Endothelial cell of umbilical vein (primary cell): Measurements from ENCODE around the gene IGFBP2. TPM values are rescaled to one million over a fixed set of nuclear protein-coding genes. Genes with fewer than 3 reads are reported as not detected.

Experiments
- BruUV-seq: library from RNA; stranded (reverse); fragments of 400-500 nt; replicated peaks from 2 replicates; lab custom pipeline; 2021; lab: Mats Ljungman, UMichigan
- CTCF ChIA-PET: fragments of 300-600, 350-600 bp; sonication (Branson Sonifier 250); formaldehyde crosslinking; loops from one replicate; lab custom pipeline; 2021; ENCODE audit warnings: antibody characterized with exemption, inconsistent platforms; lab: Charles Lee
- POLR2A ChIA-PET: fragments of 300-600, 350-600 bp; sonication (Branson Sonifier 250); formaldehyde crosslinking; loops from one replicate; lab custom pipeline; 2021; ENCODE audit warnings: antibody characterized with exemption, inconsistent platforms; lab: Charles Lee
- DNase-seq: peaks from one replicate; pipeline ENCODE4 v3.0.0-alpha.2; 2011; ENCODE audit warnings: low read depth, low spot score
- FAIRE-seq: peaks from 2 replicates; lab custom pipeline; 2011; peaks lifted over from hg19 to GRCh38; lab: Jason Lieb, UNC
- H2AFZ ChIP-seq: 2 replicates; pipeline ENCODE4 v1.6.0; 2012; ENCODE audit warnings: low read depth, low read length, control low read depth, inconsistent platforms
- H3K27ac ChIP-seq: 2 replicates; pipeline ENCODE4 v1.5.1; 2011; ENCODE audit warnings: low read depth, mild to moderate bottlenecking, control low read depth, low read length, moderate library complexity; ENCODE audit not compliant: insufficient read depth
- H3K27me3 ChIP-seq, 2 experiments: 2 replicates each; pipeline versions ENCODE4 v1.6.0 to v1.6.1; 2011; ENCODE audit warnings: low read length in 2 of 2, mixed read lengths in 1 of 2; ENCODE audit not compliant: control insufficient read depth in 2 of 2, insufficient read depth in 2 of 2
- H3K36me3 ChIP-seq, 2 experiments: 2 replicates in 1 of 2; 3 replicates in 1 of 2; pipeline ENCODE4 v1.5.1; 2011; ENCODE audit warnings: low read length in 2 of 2, mild to moderate bottlenecking in 1 of 2, moderate library complexity in 1 of 2; ENCODE audit not compliant: control insufficient read depth in 2 of 2, insufficient read depth in 2 of 2; ENCODE audit errors: extremely low read depth in 1 of 2
- H3K4me1 ChIP-seq: 3 replicates; pipeline ENCODE4 v1.5.1; 2011; ENCODE audit warnings: mild to moderate bottlenecking, low read length; ENCODE audit not compliant: control insufficient read depth, insufficient read depth; ENCODE audit errors: extremely low read depth
- H3K4me2 ChIP-seq: 2 replicates; pipeline ENCODE4 v1.6.1; 2011; ENCODE audit warnings: low read length, control low read depth, mixed read lengths; ENCODE audit not compliant: insufficient read depth
- H3K4me3 ChIP-seq, 3 experiments: fragments of 200-600 bp in 1 of 3; sonication (generic), shearing (Covaris generic) in 1 of 3; replicated peaks in 1 of 3; 2 replicates each; pipeline ENCODE4 v1.5.1; 2011 to 2016; ENCODE audit warnings: control low read depth in 3 of 3, low read length in 3 of 3, mild to moderate bottlenecking in 2 of 3, inconsistent platforms in 1 of 3, low read depth in 1 of 3, moderate library complexity in 1 of 3; ENCODE audit not compliant: insufficient read depth in 1 of 3
- H3K79me2 ChIP-seq: 2 replicates; pipeline ENCODE4 v1.6.0; 2012; ENCODE audit warnings: low read length, inconsistent platforms; ENCODE audit not compliant: control insufficient read depth, insufficient read depth
- H3K9ac ChIP-seq: replicated peaks from 2 replicates; pipeline ENCODE3; 2011; ENCODE audit warnings: low read length, control low read depth; ENCODE audit not compliant: insufficient read depth; ENCODE audit errors: extremely low read depth
- H3K9me1 ChIP-seq: replicated peaks from 3 replicates; pipeline ENCODE4 v1.6.0; 2011; ENCODE audit warnings: mild to moderate bottlenecking, low read length; ENCODE audit not compliant: control insufficient read depth, insufficient read depth; ENCODE audit errors: extremely low read depth
- H3K9me3 ChIP-seq: replicated peaks from 2 replicates; pipeline ENCODE4 v1.5.1; 2012; ENCODE audit warnings: low read length, inconsistent platforms; ENCODE audit not compliant: control insufficient read depth, insufficient read depth
- H4K20me1 ChIP-seq: replicated peaks from 2 replicates; pipeline ENCODE3; 2011; ENCODE audit warnings: mild to moderate bottlenecking, low read length; ENCODE audit not compliant: control insufficient read depth, insufficient read depth; ENCODE audit errors: extremely low read depth
- EZH2 ChIP-seq: IDR thresholded peaks from 2 replicates; pipeline ENCODE4 v1.6.1; 2012; ENCODE audit warnings: borderline replicate concordance, low read depth, mild to moderate bottlenecking, moderate library complexity, low read length, inconsistent platforms; ENCODE audit not compliant: severe bottlenecking
- FOS ChIP-seq: IDR thresholded peaks from 2 replicates; pipeline ENCODE4 v1.6.1; 2011; ENCODE audit warnings: mild to moderate bottlenecking, low read length, moderate library complexity, borderline replicate concordance; ENCODE audit not compliant: insufficient read depth
- GATA2 ChIP-seq: IDR thresholded peaks from 2 replicates; pipeline ENCODE4 v1.7.0; 2011; ENCODE audit warnings: low read depth, mild to moderate bottlenecking, moderate library complexity, mixed read lengths, low read length; ENCODE audit not compliant: insufficient read length, insufficient read depth
- JUN ChIP-seq: IDR thresholded peaks from 2 replicates; pipeline ENCODE4 v1.6.1; 2011; ENCODE audit warnings: borderline replicate concordance, low read depth; ENCODE audit not compliant: insufficient read length, insufficient read depth
- MYC ChIP-seq: IDR thresholded peaks from one replicate; pipeline ENCODE4 v1.6.1; 2011; ENCODE audit warnings: mild to moderate bottlenecking, low read depth, low read length
- POLR2A ChIP-seq: IDR thresholded peaks from 2 replicates; pipeline ENCODE4 v1.6.1; 2012; ENCODE audit warnings: low read depth, mild to moderate bottlenecking, control low read depth, low read length
- POLR2AphosphoS5 ChIP-seq: IDR thresholded peaks from 2 replicates; pipeline ENCODE4 v1.6.1; 2012; ENCODE audit warnings: low read depth, mild to moderate bottlenecking, control low read depth, low read length, moderate library complexity; ENCODE audit not compliant: insufficient read depth
- dilution Hi-C: fragments of 300-500 bp; cut with MboI; formaldehyde crosslinking; loops from one replicate; pipeline ENCODE4 v1.15.0; 2019; ENCODE audit warnings: low sequenced_read_pairs; ENCODE audit not compliant: extremely low pct_ligation_motif_present
- intact Hi-C: fragments of 100-400 bp; cut with micrococcal nuclease; formaldehyde crosslinking; loops from one replicate; pipeline ENCODE4 v1.10.0; 2022
- polyA plus RNA-seq, 4 experiments: library from polyadenylated mRNA; depleted of rRNA in 3 of 4; stranded (reverse) in 3 of 4; unstranded in 1 of 4; fragments of >200 nt; gene quantifications; 2 replicates each; pipeline versions ENCODE4 v1.2.1 to v1.2.3, GENCODE V29; 2011 to 2012; ENCODE audit warnings: missing spikeins in 1 of 4
- total RNA-seq: library from RNA; stranded (reverse); gene quantifications from 2 replicates; pipeline ENCODE4 v1.2.3, GENCODE V29; 2021
- TF ChIP-seq, protein P1 (sequence below): IDR thresholded peaks from 2 replicates; pipeline ENCODE4 v1.6.1; 2011; ENCODE audit not compliant: insufficient read depth, insufficient read length
- TF ChIP-seq, protein P2 (sequence below), 2 donors: IDR thresholded peaks; 1 replicate in 1 of 2; 2 replicates in 1 of 2; pipeline ENCODE4 v1.5.1; 2011; ENCODE audit warnings: low read length in 2 of 2, mild to moderate bottlenecking in 2 of 2, moderate library complexity in 2 of 2, control low read depth in 1 of 2, inconsistent platforms in 1 of 2, low read depth in 1 of 2; ENCODE audit not compliant: insufficient read depth in 1 of 2; ENCODE audit errors: extremely low read depth in 1 of 2

The IGFBP2 gene
- total and polyA plus RNA-seq, 2 donors (not counting 3 experiments of a cell fraction or from before 2014, with no cell fraction given), result 212 to 261 TPM

DNA sequence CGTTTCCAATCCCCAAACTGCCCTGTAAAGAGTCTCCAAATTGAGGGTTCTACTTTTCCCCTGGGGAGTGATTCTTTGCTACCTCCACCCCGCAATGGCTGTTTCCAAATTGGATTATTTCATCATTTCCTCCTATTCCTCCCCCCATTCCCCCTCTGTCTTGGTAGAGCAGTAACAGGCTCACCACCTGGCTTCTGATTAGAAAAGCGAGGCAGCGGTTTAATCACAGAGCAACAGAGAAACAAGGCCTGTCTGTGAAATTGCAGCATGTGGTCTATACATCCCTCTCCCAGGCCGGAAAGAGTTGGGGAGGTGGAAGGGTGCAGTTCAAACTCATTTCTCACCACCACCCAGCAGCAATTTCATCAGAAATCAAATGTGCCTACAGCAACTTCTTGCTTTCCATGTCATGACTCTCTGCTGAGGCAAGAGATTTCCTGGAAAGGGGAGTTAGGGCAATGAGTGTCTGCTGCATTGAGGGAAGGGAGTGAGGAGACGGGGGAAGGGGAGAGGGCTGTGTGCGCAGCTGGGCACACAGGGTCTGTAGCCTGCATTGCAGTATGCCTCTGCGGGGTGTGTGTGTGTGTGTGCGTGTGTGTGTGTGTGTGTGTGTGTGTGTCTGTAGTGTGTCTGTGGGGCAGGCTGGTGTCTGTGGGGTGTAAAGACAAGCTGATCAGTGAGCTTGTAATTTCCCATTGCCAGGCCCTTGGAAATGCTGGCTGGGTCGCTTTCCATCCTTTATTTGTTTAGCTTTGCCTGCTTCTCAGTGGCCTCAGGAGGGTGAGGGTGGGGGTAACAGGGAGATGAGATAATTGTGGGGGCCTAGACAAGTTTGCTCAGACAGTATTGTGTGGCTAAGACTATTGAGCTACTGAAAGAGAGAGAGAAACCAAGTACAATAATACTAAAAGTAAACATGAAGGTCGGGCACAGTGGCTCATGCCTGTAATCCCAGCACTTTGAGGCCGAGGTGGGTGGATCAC lies 13.5 kb upstream of the IGFBP2 start:
- FAIRE-seq (no peak), DNase-seq (no peak)
- no peak overlapping the region for H3K4me3 ChIP-seq
- dilution Hi-C loops, result no loop called here
- no peaks in the 10 kb centered on the region for H3K9me1 ChIP-seq
- no peak overlapping the region for H3K27ac ChIP-seq
- no peak overlapping the region for H3K9ac ChIP-seq
- H4K20me1 ChIP-seq, result no peaks in the 10 kb centered on the region
- no peaks in the 10 kb centered on the region for H3K36me3 ChIP-seq
- BruUV-seq, result no TSS peak
- POLR2A ChIA-PET, result no interaction called here
- peaks cover 3 to 5% of the 10 kb centered on the region in 2 experiments for H3K27me3 ChIP-seq
- no peak for TF ChIP-seq EZH2
- TF ChIP-seq, protein P1, sequence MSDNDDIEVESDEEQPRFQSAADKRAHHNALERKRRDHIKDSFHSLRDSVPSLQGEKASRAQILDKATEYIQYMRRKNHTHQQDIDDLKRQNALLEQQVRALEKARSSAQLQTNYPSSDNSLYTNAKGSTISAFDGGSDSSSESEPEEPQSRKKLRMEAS, result no peak
- TF ChIP-seq POLR2AphosphoS5, result no peak
- no peak for TF ChIP-seq MYC
- no peak for TF ChIP-seq JUN
- no peak for TF ChIP-seq FOS
- no peak for TF ChIP-seq GATA2
- TF ChIP-seq, protein P2, sequence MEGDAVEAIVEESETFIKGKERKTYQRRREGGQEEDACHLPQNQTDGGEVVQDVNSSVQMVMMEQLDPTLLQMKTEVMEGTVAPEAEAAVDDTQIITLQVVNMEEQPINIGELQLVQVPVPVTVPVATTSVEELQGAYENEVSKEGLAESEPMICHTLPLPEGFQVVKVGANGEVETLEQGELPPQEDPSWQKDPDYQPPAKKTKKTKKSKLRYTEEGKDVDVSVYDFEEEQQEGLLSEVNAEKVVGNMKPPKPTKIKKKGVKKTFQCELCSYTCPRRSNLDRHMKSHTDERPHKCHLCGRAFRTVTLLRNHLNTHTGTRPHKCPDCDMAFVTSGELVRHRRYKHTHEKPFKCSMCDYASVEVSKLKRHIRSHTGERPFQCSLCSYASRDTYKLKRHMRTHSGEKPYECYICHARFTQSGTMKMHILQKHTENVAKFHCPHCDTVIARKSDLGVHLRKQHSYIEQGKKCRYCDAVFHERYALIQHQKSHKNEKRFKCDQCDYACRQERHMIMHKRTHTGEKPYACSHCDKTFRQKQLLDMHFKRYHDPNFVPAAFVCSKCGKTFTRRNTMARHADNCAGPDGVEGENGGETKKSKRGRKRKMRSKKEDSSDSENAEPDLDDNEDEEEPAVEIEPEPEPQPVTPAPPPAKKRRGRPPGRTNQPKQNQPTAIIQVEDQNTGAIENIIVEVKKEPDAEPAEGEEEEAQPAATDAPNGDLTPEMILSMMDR (IDR thresholded peaks at IDR 0.05; ENCODE audit: extremely low read depth in 1 of 2, insufficient read depth in 1 of 2, low read depth in 1 of 2, low read length in 2 of 2), result no peak
- TF ChIP-seq POLR2A, result no peak
- H2AFZ ChIP-seq, result no peak overlapping the region
- CTCF ChIA-PET, result interaction anchor here (0.8 to 2.4 kb wide), 3 partner anchors 30 to 100 kb away, joined by 3 to 9 read pairs (median 5); no protein-coding TSS in a partner anchor
- no peaks in the 10 kb centered on the region for H3K4me1 ChIP-seq
- intact Hi-C loops, result no loop called here
- no peaks in the 10 kb centered on the region for H3K9me3 ChIP-seq
- no peaks in the 10 kb centered on the region for H3K79me2 ChIP-seq
- H3K4me2 ChIP-seq, result no peak overlapping the region
